Cardiac fibroblast (primary cell): ENCODE measurements around the gene FOXK1.

ENCODE experiments used
- DNase-seq, 2 donors: peaks; one replicate each; pipeline versions ENCODE4 v3.0.0 to v3.0.0-alpha.2; 2010; ENCODE audit warnings: low read depth in 2 of 2
- H3K4me3 ChIP-seq, 2 donors: replicated peaks in 1 of 2; 1 replicate in 1 of 2; 2 replicates in 1 of 2; pipeline ENCODE4 v1.5.1; 2011; ENCODE audit warnings: low read depth in 2 of 2, low read length in 2 of 2, mild to moderate bottlenecking in 2 of 2, moderate library complexity in 1 of 2
- TF ChIP-seq, protein P1 (sequence below): IDR thresholded peaks from one replicate; pipeline ENCODE4 v1.5.1; 2011; ENCODE audit warnings: low read depth, mild to moderate bottlenecking, low read length, inconsistent platforms

FOXK1 gene

DNA sequence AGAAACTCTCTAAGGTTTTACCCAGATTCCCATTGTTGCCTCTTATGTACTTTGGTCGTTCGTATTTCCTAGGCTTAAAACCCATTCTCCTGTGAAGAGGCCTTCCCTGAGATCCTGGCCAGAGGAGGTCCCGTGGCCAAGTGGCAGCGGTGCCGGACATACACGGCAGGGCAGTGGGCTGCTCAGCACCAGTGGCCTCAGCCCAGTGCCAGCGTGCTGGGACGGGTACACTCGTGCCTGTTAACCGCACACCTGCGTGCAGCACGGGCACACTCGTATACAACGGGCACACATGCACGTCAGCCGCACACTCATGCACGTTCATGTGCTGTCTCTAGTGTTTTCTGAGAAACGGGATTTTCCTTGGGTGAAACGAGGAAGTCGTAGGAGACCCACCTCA is 40.2 kb downstream of the FOXK1 start:
- DNase-seq = no peak
- H3K4me3 ChIP-seq = no peak overlapping the region
- TF ChIP-seq, protein P1, sequence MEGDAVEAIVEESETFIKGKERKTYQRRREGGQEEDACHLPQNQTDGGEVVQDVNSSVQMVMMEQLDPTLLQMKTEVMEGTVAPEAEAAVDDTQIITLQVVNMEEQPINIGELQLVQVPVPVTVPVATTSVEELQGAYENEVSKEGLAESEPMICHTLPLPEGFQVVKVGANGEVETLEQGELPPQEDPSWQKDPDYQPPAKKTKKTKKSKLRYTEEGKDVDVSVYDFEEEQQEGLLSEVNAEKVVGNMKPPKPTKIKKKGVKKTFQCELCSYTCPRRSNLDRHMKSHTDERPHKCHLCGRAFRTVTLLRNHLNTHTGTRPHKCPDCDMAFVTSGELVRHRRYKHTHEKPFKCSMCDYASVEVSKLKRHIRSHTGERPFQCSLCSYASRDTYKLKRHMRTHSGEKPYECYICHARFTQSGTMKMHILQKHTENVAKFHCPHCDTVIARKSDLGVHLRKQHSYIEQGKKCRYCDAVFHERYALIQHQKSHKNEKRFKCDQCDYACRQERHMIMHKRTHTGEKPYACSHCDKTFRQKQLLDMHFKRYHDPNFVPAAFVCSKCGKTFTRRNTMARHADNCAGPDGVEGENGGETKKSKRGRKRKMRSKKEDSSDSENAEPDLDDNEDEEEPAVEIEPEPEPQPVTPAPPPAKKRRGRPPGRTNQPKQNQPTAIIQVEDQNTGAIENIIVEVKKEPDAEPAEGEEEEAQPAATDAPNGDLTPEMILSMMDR = no peak

- no peak overlapping the region for H3K4me3 ChIP-seq
- TF ChIP-seq, protein P1 = no peak
- no peak for DNase-seq
These were observed 41.0 kb downstream of the FOXK1 start for GRCh38 chr7:4722960-4723630.

- peak; percentile 48 to 49 for DNase-seq
- H3K4me3 ChIP-seq = peak overlapping the region; percentile 50 to 59
- TF ChIP-seq, protein P1 = no peak
These were observed 42.5 kb downstream of the FOXK1 start for GRCh38 chr7:4724648-4725013.

DNA sequence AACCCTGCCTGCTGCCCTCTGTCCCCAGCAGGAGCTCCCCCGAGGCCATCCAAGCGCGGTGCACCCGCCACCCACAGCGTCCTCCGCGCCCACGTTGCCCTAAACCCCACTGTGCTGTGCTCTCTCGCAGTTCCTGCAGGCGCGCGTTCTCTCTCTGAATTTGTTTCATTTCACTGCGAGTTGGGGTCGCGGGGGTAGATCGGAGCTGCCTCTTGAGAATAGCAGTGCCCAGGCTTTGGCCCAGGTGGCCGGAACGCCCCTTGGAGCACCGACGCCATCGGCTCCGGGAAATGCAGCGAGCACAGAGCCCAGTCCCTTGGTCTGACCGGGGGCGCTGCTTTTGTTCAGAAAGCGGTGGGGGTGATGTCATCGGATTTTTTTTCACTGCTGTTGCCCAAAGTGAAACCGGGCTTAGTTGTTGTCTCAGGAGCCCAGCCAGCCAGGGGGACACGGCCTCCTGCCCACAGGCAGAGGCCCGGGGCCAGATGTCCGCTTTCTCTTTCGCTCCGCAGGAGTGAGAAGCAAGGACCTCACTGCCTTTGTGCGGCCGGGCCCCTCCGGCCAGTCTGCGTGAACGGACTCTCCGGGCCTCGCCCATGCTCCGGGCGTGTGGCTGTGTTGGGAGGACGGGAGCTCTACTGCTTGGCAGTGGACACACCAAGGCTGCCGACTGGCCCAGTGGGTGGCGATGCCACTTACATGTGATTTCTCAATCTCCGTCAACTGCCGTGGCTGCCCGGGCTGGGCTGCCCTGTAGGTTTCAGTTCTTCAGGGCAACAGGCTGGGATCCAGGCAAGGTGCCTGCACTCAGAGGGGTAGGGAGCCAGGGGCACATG is 43.1 kb downstream of the FOXK1 start:
- TF ChIP-seq, protein P1 = no peak
- peak overlapping the region; percentile 50 to 59 for H3K4me3 ChIP-seq
- peak; percentile 91 to 95 for DNase-seq

- TF ChIP-seq, protein P1 = no peak
- DNase-seq = peak; percentile 23 to 31
- H3K4me3 ChIP-seq = peak overlapping the region; percentile 50 to 59
These were observed 43.9 kb downstream of the FOXK1 start for GRCh38 chr7:4725850-4726450.

DNA sequence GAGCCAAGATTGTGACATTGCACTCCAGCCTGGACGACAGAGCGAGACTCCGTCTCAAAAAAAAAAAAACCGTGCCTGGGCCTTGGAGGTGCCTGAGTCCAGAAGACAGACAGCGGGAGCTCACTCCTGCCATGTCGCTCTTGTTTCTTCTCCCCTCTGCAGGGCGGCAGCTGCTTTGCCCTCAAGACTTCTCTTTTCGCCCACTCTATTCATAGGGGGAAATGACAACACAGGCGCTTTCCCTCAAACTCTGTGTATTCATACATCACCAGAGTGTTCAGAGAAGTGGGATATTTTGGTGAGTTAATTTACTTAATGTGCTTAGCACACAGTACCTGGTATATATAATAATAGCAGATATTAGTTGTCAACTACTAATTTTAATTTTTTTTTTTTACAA is 44.5 kb downstream of the FOXK1 start:
- TF ChIP-seq, protein P1 = no peak
- no peak for DNase-seq
- no peak overlapping the region for H3K4me3 ChIP-seq
